Ramos (cell line): ENCODE data around the gene MAFB.

ENCODE experiments used
- in situ Hi-C: fragments of 300-500 bp; cut with MboI; formaldehyde crosslinking; loops from one replicate; pipeline ENCODE4 v1.14.3; 2022; ENCODE audit warnings: low sequenced_read_pairs; ENCODE audit not compliant: unreplicated experiment

MAFB gene

DNA sequence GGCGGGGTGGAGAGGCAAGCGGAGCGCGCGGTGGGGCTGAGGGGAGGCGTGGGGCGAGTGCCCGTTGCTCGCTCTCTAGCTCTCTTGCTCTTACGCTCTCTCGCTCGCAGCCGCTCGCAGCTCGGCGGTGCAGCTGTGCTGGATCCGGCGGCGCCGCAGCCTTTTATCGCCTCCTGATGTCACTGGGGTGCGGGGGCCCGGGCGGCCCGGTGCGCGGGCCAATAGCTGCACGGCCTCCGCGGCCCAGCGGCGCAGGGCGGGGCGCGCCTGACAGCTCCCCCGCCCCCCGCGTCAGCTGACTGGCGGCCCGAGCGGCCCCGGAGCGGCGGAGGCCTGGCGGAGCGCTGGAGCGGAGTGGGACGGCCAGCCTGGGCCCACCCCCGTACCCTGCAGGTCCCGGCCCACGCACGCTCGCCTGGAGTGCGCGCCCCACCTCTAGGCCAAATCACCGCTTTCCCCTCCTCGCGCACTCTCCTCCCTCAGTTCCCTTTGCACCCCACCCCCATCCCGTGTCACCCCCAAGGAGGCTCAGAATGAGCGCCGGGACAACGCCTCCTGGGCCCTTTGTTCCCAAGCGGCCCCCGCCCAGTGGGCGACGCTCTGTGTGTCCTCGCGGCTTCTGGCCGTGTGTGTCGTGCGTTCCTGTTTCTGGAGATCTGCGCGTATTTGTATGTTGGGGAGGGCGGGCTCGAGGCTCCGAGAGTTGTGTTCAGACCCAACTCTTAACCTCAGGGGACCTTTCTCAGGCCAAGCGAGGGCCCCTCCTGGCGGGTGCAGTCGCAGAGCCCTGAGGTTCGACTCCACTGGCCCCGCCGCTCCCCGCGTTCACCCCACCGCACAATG is at the start of gene MAFB:
MAFB (minus strand) TSS at position 137 of the 843 bp plus-strand sequence. CDS start 386 bp downstream, outside the sequence.
- in situ Hi-C loops = loop anchor here (25.0 kb wide), 1 partner anchor 802 kb away; no protein-coding TSS in a partner anchor

DNA sequence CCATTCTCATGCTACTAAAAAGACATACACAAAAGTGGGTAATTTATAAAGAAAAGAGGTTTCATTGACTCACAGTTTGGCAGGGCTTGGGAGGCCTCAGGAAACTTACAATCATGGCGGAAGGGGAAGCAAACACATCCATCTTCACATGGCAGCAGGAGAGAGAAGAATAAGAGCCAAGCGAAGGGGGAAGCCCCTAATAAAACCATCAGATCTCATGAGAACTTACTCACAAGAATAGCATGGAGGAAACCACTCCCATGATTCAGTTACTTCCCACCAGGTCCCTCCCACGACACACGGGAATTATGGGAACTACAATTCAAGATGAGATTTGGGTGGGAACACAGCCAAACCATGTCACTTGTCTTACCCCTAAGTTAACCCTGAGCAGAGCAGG is 47.4 kb upstream of the MAFB start:
- in situ Hi-C loops = loop anchor here (5.0 kb wide), 1 partner anchor 206 kb away; no protein-coding TSS in a partner anchor

DNA sequence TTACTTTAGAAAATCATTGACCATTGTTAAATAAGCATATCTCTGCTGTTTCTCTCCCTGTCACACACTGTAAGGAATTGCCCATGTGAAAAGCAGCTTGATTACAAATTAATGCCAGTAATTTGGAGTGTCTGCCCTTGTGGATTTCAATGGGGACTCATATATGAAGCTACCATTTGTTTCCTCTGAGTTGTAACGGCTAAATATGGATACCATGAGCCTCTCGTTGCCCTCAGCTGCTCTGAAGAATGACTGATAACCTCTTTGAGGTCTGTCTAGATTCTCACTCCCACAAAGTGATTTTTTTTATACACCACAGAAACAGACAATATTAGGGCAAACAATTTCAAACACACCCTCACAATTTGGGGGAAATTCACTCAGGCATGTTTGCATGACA is 40.0 kb upstream of the MAFB start:
- in situ Hi-C loops = no loop called here

DNA sequence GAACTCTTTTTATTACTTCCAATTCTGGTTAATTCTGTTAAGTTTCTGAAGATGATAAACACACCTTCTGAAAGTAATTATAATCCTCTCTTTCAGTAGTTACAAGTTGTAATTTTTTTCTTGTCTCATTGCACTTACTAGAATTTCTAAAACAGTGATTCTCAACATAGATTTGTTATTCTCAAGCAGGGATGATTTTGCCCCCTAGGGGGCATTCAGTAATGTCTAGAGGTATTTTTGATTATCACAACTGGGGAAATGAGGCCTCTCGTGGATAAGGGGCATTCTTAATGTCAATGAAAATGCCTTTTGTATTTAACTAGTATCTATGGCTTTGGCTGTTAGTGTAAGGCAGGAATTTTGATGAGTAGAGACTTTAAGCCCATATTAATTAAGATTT is 39.4 kb upstream of the MAFB start:
- in situ Hi-C loops = no loop called here

DNA sequence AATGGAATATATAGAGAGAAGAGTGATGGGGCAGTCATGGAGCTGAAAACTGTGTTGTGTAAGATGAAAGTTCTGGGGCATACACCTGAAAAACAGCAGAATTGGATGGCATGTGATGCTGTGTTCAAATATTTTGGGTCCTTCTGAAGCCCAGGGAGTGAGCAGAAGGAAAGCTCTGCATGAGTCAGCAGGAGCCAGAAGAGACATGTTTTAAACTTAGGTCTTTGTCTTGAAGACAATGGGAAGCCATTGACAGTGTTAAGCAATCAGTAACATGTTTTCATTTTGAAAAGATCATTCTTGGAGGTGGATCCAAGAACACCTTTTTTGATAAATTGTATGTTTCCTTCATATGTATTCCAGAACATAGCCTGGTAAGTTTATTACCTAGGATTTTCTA is 38.9 kb upstream of the MAFB start:
- in situ Hi-C loops = no loop called here

DNA sequence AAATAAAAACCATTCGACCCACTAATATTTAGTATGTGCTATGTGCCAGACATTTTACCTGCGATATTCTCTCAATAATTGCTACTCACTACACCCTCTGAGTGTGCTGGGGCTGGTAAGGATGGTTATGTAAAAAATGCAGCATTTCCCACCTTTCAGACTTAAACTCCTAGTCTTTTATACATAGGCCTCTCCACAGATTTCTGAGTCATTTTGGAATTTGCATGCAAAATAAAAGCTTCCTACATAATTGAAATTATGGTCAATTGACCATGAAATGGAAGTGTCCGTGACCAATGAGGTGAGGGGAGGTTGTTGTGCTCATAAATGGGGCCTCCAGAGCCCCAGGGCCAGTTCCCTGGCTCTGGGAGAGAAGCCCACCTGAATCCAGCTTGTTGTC is 37.7 kb upstream of the MAFB start:
- in situ Hi-C loops = no loop called here

DNA sequence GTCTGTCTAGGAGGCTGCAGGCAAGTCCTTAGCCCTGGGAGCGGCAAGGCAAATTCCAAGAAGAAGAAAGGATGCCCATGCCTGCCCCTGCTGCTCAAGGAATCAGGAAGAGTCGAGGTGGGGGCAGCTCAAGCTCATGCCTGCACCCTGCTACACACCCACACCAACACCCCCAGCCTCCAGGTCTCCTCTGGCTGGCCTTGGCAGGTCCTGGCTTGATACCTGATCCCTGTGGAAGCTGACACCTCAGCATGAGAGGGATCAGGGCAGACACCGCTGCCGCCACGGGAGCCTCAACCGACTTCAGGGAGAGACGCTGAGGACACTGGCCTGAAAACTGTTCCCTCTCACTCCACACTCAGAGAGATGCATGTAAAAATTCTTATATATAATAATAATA is 35.5 kb upstream of the MAFB start:
- in situ Hi-C loops = loop anchor here (25.0 kb wide), 1 partner anchor 613 kb away; the partner anchor contains the start of gene LPIN3

DNA sequence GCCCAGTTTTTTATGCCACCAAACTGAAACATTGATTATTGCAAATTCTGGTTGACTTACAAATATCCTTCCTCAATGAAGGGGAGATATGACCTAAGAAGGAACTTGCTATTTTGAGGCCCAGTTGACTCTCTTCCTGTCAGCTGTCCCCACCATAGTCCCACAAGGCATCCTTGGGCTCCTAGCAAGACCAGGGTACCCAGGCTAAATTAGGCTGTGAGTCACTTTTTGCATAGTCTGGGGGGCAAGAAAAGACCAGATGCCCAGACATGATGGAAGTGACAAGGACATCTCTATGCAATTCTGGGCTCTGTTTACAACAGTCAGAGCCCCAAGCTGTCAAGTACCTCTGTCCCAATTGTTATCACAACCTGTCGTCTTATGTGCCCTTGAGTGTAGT is 31.8 kb upstream of the MAFB start:
- in situ Hi-C loops = loop anchor here (25.0 kb wide), 1 partner anchor 616 kb away; the partner anchor contains the start of gene LPIN3

DNA sequence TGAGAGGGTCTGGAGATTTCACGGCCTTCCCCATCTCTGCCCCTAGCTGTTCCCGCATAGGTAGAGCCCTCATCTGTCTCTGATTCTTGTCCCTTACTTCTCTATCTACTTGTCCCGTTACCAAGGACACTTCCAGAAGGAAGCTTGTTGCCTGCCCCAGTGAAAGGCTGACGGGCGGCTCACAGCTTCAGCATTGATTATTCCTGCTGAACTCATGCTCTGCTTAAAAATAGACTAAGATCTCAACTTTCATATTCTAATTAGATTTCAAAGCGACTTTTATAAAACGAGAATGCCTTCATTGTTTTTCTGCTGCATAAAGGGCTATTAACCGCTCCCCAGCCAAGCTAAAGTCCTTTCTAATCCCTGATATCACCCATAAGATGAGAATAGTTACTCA is 31.1 kb upstream of the MAFB start:
- in situ Hi-C loops = loop anchor here (25.0 kb wide), 1 partner anchor 617 kb away; the partner anchor contains the start of gene LPIN3

DNA sequence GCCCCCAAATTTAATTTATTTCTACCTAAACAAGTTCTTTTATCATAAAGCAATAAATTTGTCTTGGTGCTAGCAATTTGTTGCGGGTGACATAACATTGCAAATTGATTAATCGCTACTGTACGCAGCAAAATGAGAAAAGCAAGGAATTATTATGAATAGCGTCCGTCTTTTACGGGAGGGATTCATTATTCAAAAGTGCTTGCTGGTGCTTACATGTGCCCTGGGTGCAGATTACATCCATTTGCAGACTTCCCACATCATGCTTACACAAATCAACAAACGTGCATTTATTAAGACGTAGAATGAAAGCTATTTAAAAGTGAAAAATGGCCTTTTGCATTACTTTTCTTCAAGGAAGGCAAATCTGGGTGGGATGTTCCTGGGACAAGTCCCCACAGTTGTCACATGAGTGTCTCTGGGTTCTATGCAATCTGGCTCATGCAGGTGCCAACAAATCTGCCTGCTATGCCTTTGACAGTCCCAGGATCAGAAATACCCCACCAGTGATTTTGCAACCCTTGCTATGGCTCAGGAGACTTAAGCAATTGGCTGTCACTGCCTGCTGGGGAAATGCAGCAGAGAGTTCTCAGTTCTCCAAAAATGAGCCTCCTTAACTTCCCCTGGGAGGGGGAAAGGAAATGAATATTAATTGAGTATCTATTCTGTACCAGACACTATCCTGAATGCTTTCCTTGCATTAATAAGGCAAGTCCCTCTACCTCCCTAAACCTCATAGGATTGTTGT is 30.1 kb upstream of the MAFB start:
- in situ Hi-C loops = loop anchor here (25.0 kb wide), 1 partner anchor 618 kb away; the partner anchor contains the start of gene LPIN3

DNA sequence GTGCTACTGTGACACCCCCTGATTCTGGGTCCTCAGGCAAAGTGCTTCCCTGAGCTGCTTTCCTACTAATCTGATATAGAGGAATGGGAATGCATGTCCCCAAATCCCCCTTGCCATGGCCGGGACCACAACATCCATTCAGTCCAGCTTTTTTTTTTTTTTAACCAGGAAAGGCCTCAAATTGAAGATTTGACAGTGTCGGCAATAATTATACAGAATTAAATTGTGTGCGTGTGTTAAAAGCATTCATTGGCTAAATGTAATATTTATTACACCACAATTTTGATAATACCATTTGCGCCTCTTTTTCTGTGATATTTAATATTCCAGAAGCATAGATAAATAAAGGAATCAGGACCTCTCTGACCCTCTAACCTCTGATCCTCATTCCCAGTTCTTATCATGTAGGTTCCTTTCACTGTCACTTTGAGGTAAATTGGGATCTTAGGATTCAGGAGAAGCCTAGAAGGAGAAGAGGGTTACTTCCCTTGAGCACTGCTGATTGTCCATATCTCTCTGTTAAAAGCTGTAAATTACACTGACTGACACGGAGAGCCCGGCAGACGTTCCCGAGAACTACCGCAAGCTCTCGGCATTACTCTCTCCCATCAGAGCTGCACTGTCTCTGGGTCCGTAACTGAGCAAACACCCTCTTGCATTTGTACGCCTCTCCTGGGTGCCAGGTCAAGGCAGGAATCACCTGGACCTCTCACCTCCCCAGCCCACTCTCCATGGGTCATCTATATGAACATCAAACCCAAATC is 29.4 kb upstream of the MAFB start:
- in situ Hi-C loops = loop anchor here (25.0 kb wide), 1 partner anchor 619 kb away; the partner anchor contains the start of gene LPIN3

DNA sequence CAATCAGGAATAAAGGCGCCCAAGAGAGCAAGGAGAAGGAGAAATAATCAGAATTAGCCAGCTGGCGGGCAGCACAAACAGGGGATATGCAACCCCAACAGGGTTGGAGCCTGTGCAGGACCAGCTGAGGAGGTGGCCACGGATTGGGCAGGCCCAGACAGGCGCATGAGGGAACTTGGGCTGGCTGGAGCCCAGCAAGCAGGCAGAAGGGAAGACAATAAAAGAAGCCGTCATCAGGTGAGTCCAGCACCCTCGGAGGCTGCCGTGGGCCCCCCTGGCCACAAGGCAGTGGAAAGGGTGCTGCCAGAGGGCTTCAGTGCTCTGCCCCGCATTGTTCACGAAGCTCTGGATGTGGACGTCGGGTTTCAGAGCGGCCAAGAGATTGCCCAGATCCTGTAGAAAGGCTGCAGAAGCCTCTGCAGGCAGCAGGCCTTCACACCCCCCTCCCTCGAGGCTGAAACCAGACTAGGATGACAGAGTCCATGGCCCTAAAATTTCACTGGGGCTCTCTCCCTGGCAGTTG is 28.4 kb upstream of the MAFB start:
- in situ Hi-C loops = loop anchor here (25.0 kb wide), 1 partner anchor 620 kb away; the partner anchor contains the start of gene LPIN3

DNA sequence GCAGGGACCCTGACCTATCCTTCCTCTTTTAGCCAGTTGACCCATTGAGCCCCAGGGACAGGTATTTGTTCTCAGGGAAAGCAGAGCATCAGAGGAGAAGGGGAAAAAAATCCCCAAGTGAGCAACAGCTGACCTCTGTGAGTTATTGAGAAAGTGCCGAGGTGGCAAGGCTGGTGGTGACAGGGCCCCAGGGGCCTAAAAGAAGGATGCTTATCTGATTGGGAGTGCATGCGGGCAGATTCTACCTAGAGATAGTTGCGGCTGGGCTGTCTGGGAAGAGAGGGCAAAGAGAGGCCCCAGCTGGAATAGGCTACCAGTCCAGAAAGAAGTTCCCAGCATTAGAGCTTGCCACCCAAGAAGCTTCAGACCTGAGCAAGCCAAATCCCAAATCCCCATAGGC is 26.5 kb upstream of the MAFB start:
- in situ Hi-C loops = loop anchor here (25.0 kb wide), 1 partner anchor 622 kb away; the partner anchor contains the start of gene LPIN3

DNA sequence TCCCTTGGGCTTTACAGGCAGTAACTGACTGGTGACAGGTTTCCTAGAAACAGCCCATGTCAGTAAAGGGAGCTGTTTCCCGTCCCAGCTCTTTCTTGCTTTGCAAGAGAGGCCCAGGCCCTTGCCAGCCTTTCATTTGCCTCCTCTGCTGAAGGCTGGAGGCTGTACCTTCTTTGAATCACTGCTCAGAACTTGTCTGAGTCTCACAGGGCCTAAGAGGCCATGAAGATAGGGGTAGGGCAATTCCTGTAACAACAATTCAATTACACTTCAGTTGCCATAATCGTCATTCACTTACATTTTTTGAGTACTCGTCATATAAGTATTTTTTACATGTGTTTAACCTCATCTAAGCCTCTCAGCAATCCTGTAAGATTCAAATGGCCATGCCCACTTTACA is 25.9 kb upstream of the MAFB start:
- in situ Hi-C loops = loop anchor here (25.0 kb wide), 1 partner anchor 622 kb away; the partner anchor contains the start of gene LPIN3

DNA sequence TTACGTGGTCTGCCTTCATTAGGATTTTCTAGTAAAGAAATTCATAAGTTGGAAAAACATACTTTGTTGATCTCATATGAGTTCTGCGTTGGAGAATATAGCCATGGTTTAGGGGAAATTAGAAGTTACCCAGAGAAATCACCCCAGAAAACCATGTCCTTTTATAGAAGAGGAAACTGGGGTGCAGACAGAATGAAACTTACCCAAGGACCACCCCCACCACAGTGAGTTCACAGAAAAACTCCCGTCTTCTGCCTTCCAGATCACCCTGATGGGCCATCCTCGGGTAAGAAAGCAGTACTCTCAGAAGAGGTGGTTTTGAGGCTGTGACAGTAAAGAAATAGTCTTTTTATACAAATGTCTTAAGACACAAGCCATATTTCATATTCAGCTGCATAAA is 25.1 kb upstream of the MAFB start:
- in situ Hi-C loops = loop anchor here (25.0 kb wide), 1 partner anchor 623 kb away; the partner anchor contains the start of gene LPIN3

DNA sequence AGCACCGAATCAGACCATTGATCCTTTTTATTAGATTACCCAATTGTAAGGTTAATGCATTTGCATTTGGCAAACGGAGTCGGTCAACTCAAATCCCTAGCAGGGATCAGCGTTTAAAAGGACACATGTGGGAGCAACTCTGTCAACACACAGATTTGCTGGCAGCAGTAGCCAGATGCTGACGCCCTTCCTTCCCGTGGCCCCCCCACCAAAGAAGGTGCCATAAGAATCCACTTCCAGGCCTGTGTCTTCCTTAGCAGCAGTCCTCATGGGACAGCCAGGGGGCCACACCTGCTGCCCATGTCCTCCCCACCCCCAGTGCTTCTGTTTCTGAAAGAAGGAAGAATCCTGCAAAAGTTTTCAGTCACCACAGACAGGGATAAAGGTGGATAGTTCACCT is 24.5 kb upstream of the MAFB start:
- in situ Hi-C loops = loop anchor here (25.0 kb wide), 1 partner anchor 624 kb away; the partner anchor contains the start of gene LPIN3

DNA sequence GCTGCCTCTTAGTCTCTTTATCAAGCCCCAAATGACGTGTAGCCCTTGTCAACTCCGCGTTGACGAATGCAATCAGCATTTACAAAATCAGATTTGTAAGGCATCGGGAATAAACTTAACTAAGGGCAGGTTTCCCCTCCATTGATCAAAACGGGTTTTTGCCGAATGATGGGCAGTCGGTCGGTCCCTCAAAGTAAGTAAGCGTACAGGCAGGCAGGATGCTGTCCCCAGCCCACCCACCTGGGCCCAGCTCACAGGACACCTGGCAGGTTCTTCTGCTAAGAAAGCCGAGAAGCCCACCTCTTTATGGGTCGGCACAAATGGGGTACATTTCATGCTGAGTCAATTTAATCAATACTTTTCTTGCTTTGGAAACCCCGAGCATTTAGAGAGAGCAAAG is 22.0 kb upstream of the MAFB start:
- in situ Hi-C loops = loop anchor here (25.0 kb wide), 1 partner anchor 626 kb away; the partner anchor contains the start of gene LPIN3

DNA sequence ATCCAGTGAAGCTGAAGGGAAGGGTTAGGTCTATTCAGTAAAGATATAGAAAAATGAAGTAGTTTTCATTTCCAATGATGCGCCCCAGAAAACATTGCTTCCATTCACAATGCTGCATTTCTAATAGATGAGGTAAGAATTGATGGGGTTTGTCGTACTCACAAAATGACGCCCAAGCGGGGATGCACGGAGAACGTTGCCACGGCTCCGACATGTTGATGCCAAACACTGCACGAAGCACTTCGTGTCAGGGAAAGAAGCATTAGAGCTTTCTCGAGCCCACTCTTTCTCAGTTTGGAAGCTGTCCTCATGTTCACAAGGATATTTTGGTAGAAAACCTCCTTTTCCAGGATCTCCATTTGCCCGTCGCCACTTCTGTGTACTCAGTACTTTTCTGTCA is 21.6 kb upstream of the MAFB start:
- in situ Hi-C loops = loop anchor here (25.0 kb wide), 1 partner anchor 627 kb away; the partner anchor contains the start of gene LPIN3

DNA sequence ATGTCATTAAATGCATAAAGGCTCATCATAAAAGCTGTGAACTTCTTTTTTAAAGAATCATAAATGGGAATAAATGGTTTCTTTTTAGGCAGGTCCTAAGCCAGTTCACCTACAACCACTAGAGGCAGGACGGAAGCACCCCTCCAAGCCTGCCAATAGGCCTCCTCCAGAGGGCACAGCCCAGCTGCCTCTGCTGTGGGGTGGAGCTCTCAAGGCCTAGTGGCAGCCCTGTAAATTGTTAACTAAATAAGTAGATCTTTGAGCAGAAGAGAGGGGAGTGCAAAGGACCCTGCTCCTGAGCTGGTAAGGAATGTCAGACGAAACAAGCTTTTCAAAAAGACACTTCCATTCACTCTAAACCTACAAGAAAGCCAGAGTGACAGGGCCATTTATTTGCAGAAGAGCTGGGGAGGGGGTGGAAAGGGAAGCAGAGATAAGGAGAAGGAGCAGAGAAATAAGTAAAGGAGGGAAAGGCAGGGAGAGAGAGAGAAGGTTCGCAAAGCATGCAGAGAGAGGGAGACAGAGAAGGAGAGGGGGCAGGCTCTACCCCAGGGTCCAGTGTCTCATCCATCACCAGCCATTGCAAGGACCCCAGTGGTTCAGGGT is 18.0 kb upstream of the MAFB start:
- in situ Hi-C loops = loop anchor here (25.0 kb wide), 1 partner anchor 630 kb away; the partner anchor contains the start of gene LPIN3
